ENCODE results near the gene LDLRAD3. TPM values are rescaled to one million over a fixed set of nuclear protein-coding genes. Genes with fewer than 3 reads are reported as not detected.

The LDLRAD3 gene
- total RNA-seq, 2 donors from 2014 or later: 19.2 to 30.6 TPM

DNA sequence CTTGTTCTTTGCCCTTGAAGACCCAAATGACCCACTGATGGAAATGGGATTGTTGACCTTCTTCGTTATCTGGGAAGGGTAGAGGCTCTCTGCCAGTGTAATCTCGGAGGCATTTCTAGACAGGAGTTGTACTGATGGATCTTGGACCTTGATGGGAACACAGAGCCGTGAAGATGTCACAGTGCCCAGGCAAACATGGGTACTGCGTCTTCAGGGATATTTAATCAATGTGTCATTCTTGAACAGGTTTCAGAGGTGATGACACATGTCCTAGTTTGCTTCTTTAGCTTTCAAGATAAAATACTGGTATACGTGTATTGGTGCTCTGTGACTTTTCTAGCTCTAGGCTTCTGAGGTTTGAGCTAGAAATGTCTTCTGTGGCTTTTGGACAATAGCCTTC lies 6.2 kb downstream of the LDLRAD3 start:
- H3K4me3 Mint-ChIP-seq: no peak overlapping the region
- TF ChIP-seq, protein P1, sequence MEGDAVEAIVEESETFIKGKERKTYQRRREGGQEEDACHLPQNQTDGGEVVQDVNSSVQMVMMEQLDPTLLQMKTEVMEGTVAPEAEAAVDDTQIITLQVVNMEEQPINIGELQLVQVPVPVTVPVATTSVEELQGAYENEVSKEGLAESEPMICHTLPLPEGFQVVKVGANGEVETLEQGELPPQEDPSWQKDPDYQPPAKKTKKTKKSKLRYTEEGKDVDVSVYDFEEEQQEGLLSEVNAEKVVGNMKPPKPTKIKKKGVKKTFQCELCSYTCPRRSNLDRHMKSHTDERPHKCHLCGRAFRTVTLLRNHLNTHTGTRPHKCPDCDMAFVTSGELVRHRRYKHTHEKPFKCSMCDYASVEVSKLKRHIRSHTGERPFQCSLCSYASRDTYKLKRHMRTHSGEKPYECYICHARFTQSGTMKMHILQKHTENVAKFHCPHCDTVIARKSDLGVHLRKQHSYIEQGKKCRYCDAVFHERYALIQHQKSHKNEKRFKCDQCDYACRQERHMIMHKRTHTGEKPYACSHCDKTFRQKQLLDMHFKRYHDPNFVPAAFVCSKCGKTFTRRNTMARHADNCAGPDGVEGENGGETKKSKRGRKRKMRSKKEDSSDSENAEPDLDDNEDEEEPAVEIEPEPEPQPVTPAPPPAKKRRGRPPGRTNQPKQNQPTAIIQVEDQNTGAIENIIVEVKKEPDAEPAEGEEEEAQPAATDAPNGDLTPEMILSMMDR (conservative IDR thresholded peaks at IDR 0.05): no peak
- no peaks in the 10 kb centered on the region for H3K9me3 ChIP-seq (ENCODE audit: control insufficient read depth, low read length)
- H3K27ac ChIP-seq (ENCODE audit: low read depth, low read length): no peak overlapping the region
- no peak overlapping the region for H3K9ac ChIP-seq (ENCODE audit: extremely low read depth, low read length, poor library complexity, severe bottlenecking)
- H3K4me1 ChIP-seq (ENCODE audit: control insufficient read depth, insufficient read depth, low read length): peaks cover 12% of the 10 kb centered on the region
- H3K9me3 Mint-ChIP-seq: no peaks in the 10 kb centered on the region
- DNase-seq: no peak
- H3K4me1 Mint-ChIP-seq: peaks cover 46% of the 10 kb centered on the region
- H3K27me3 Mint-ChIP-seq (ENCODE audit: insufficient read depth): no peaks in the 10 kb centered on the region
- no peak overlapping the region for H3K27ac Mint-ChIP-seq
- no peaks in the 10 kb centered on the region for H3K27me3 ChIP-seq (ENCODE audit: control insufficient read depth, insufficient read depth, low read length, poor library complexity, severe bottlenecking)
- H3K36me3 Mint-ChIP-seq (ENCODE audit: low read depth): no peaks in the 10 kb centered on the region
- 91 to 96% methylated on average over 5 of the region's 5 CpGs for WGBS, 2 experiments (ENCODE audit: insufficient coverage in 1 of 2, insufficient read length in 1 of 2)
- H3K36me3 ChIP-seq (ENCODE audit: control insufficient read depth, insufficient read depth, low read length): no peaks in the 10 kb centered on the region
- no peak overlapping the region for H3K4me3 ChIP-seq (ENCODE audit: low read length)

DNA sequence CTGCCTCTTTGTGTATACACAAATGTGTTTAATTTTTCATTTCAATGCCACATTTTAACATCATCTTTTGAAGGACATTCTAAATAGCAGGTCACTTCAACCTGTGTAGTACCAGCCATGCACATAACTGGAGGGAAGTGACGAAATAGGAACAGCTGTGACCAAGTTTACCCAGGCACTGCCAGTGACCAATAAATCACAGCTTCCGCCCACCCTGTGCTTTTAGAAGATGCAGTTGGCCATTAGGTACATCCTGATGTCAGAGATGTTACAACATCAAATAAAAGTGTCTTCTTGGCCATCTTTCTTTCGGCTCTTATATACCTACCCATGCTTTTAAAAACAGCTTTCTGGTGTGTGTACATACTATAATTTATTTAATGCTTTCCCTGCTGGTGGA lies 7.8 kb downstream of the LDLRAD3 start:
- H3K36me3 Mint-ChIP-seq (ENCODE audit: low read depth): peaks cover 2% of the 10 kb centered on the region
- H3K4me1 ChIP-seq (ENCODE audit: control insufficient read depth, insufficient read depth, low read length): peaks cover under 1% of the 10 kb centered on the region
- TF ChIP-seq, protein P1 (conservative IDR thresholded peaks at IDR 0.05): no peak
- no peak overlapping the region for H3K4me3 ChIP-seq (ENCODE audit: low read length)
- H3K4me3 Mint-ChIP-seq: no peak overlapping the region
- H3K27me3 Mint-ChIP-seq (ENCODE audit: insufficient read depth): no peaks in the 10 kb centered on the region
- H3K9me3 ChIP-seq (ENCODE audit: control insufficient read depth, low read length): no peaks in the 10 kb centered on the region
- no peak for DNase-seq
- H3K9me3 Mint-ChIP-seq: no peaks in the 10 kb centered on the region
- no peaks in the 10 kb centered on the region for H3K27me3 ChIP-seq (ENCODE audit: control insufficient read depth, insufficient read depth, low read length, poor library complexity, severe bottlenecking)
- H3K9ac ChIP-seq (ENCODE audit: extremely low read depth, low read length, poor library complexity, severe bottlenecking): no peak overlapping the region
- 90 to 95% methylated on average over 2 to 3 of the region's 3 CpGs for WGBS, 2 experiments (ENCODE audit: insufficient coverage in 1 of 2, insufficient read length in 1 of 2)
- H3K27ac ChIP-seq (ENCODE audit: low read depth, low read length): no peak overlapping the region
- no peak overlapping the region for H3K27ac Mint-ChIP-seq
- H3K36me3 ChIP-seq (ENCODE audit: control insufficient read depth, insufficient read depth, low read length): no peaks in the 10 kb centered on the region
- H3K4me1 Mint-ChIP-seq: peaks cover 34% of the 10 kb centered on the region

DNA sequence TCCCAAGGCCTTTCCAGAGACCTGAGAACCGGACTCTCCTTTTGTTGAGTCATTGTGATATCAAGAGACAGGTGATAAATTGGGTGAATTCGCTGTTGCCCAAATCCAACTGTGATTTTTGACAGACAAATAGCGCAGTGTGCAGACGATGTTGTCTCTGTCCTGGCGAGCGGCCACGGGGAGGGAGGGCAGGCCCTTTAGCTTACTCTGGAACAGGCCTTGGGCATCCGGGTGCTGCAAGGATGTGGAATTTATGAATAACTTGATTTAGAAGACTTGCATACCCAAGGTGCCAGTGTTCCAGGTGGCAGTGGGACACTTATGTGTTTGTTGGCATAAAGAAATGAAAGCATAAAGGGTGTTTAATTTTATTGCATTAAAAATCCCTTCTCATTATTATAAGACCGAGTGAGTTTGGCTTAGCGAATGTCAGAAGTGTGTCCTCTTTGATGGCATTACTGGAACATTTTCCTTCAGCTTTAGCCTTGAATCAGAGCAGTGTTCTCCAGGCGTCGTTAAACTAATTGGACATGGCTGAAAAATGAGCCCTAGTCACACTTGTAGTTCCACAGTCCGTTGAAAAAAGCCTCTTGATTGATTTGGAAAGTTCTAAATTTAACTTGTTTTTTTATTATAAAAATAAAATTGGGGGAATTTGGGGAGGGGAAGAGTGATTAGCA lies 9.4 kb downstream of the LDLRAD3 start:
- Histone ChIP-seq H3K4me1 (ENCODE audit: control insufficient read depth, insufficient read depth, low read length) (no peaks in the 10 kb centered on the region), H3K27ac (ENCODE audit: low read depth, low read length) (no peak overlapping the region), H3K9me3 (ENCODE audit: control insufficient read depth, low read length) (no peaks in the 10 kb centered on the region), H3K9ac (ENCODE audit: extremely low read depth, low read length, poor library complexity, severe bottlenecking) (no peak overlapping the region), H3K27me3 (ENCODE audit: control insufficient read depth, insufficient read depth, low read length, poor library complexity, severe bottlenecking) (no peaks in the 10 kb centered on the region), H3K36me3 (ENCODE audit: control insufficient read depth, insufficient read depth, low read length) (no peaks in the 10 kb centered on the region), H3K4me3 (ENCODE audit: low read length) (no peak overlapping the region)
- H3K27ac Mint-ChIP-seq: no peak overlapping the region
- WGBS, 2 experiments (ENCODE audit: insufficient coverage in 1 of 2, insufficient read length in 1 of 2): 90% methylated on average over 12 to 13 of the region's 13 CpGs
- no peak for DNase-seq
- peaks cover 2% of the 10 kb centered on the region for H3K36me3 Mint-ChIP-seq (ENCODE audit: low read depth)
- H3K27me3 Mint-ChIP-seq (ENCODE audit: insufficient read depth): no peaks in the 10 kb centered on the region
- TF ChIP-seq, protein P1 (conservative IDR thresholded peaks at IDR 0.05): no peak
- peaks cover 22% of the 10 kb centered on the region for H3K4me1 Mint-ChIP-seq
- H3K4me3 Mint-ChIP-seq: no peak overlapping the region
- no peaks in the 10 kb centered on the region for H3K9me3 Mint-ChIP-seq
